Breast epithelium (tissue), 4 donors: ENCODE measurements around the gene DBP. TPM values are rescaled to one million over a fixed set of nuclear protein-coding genes. Genes with fewer than 3 reads are reported as not detected.

Experiments
- DNase-seq, 2 donors: peaks; one replicate each; pipeline ENCODE4 v3.0.0-alpha.2; 2019; ENCODE audit warnings: low spot score in 2 of 2
- H3K27ac ChIP-seq, 2 donors: fragments of 200-600 bp; sonication (generic) in 1 of 2; one replicate each; pipeline ENCODE4 v1.5.1; 2016 to 2019; ENCODE audit warnings: mild to moderate bottlenecking in 1 of 2
- H3K27me3 ChIP-seq, 2 donors: fragments of 200-600 bp; sonication (generic) in 1 of 2; one replicate each; pipeline versions ENCODE4 v1.5.1 to v1.6.0; 2017 to 2019; ENCODE audit warnings: control low read depth in 1 of 2, mild to moderate bottlenecking in 1 of 2
- H3K36me3 ChIP-seq: fragments of 200-600 bp; one replicate; pipeline ENCODE4 v1.5.1; 2019
- H3K4me1 ChIP-seq, 2 donors: fragments of 200-600 bp; sonication (generic); one replicate each; pipeline ENCODE4 v1.5.1; 2016 to 2019; ENCODE audit warnings: control low read depth in 1 of 2
- H3K4me3 ChIP-seq, 3 donors: fragments of 200-600 bp; sonication (generic); 1 replicate in 2 of 3; 2 replicates in 1 of 3; pipeline ENCODE4 v1.5.1; 2016 to 2019; ENCODE audit warnings: mild to moderate bottlenecking in 3 of 3, moderate library complexity in 2 of 3
- H3K9me3 ChIP-seq, 2 donors: fragments of 200-600 bp; sonication (generic) in 1 of 2; one replicate each; pipeline ENCODE4 v1.5.1; 2016 to 2019; ENCODE audit warnings: control low read depth in 1 of 2
- POLR2A ChIP-seq: fragments of 450-650 bp; IDR thresholded peaks from one replicate; pipeline ENCODE4 v1.6.1; 2016; ENCODE audit warnings: antibody characterized with exemption, mild to moderate bottlenecking, moderate library complexity
- POLR2AphosphoS5 ChIP-seq, 3 donors: sonication (generic); formaldehyde crosslinking; IDR thresholded peaks; one replicate each; pipeline ENCODE4 v1.6.1; 2017; ENCODE audit warnings: antibody characterized with exemption in 3 of 3
- intact Hi-C: fragments of 100-400 bp; cut with DNase I; formaldehyde crosslinking; loops from one replicate; pipeline ENCODE4 v1.15.1; 2023; ENCODE audit warnings: low total_unique reads
- total RNA-seq, 3 donors: library from RNA; depleted of rRNA; stranded (reverse); fragments of >200 nt; gene quantifications; one replicate each; pipeline ENCODE4 v1.1.0, GENCODE V29; 2016
- TF ChIP-seq, protein P1 (sequence below), 3 donors: fragments of 450-650 bp; IDR thresholded peaks; one replicate each; pipeline ENCODE4 v1.5.1; 2016 to 2017; ENCODE audit warnings: antibody characterized with exemption in 3 of 3, mild to moderate bottlenecking in 3 of 3, moderate library complexity in 3 of 3

The DBP gene
- total RNA-seq, 3 donors from 2014 or later, result 3.9 to 10.8 (median 5.0) TPM

DNA sequence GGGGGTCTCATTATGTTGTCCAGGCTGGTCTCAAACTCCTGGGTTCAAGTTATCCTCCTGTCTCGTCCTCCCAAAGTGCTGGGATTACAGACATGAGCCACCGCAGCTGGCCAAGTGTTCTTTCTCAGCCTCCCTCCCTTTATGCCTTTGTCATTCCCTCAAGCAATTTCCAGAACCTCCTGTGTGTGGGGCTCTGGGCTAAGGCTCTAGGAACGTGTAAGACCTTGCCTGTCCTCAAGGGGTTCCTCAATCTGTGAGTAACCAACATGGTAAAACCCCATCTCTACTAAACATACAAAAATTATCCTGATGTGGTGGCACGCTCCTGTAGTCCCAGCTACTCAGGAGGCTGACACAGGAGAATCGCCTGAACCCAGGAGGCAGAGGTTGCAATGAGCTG, 46.2 kb downstream of the DBP start:
- DNase-seq, result no peak
- Histone ChIP-seq H3K4me3 (no peak overlapping the region), H3K27me3 (no peaks in the 10 kb centered on the region), H3K4me1 (no peaks in the 10 kb centered on the region), H3K36me3 (no peaks in the 10 kb centered on the region), H3K9me3 (no peaks in the 10 kb centered on the region), H3K27ac (no peak overlapping the region)
- TF ChIP-seq, protein P1, sequence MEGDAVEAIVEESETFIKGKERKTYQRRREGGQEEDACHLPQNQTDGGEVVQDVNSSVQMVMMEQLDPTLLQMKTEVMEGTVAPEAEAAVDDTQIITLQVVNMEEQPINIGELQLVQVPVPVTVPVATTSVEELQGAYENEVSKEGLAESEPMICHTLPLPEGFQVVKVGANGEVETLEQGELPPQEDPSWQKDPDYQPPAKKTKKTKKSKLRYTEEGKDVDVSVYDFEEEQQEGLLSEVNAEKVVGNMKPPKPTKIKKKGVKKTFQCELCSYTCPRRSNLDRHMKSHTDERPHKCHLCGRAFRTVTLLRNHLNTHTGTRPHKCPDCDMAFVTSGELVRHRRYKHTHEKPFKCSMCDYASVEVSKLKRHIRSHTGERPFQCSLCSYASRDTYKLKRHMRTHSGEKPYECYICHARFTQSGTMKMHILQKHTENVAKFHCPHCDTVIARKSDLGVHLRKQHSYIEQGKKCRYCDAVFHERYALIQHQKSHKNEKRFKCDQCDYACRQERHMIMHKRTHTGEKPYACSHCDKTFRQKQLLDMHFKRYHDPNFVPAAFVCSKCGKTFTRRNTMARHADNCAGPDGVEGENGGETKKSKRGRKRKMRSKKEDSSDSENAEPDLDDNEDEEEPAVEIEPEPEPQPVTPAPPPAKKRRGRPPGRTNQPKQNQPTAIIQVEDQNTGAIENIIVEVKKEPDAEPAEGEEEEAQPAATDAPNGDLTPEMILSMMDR (IDR thresholded peaks at IDR 0.05), result no peak
- TF ChIP-seq POLR2A, result no peak
- TF ChIP-seq POLR2AphosphoS5 (IDR thresholded peaks at IDR 0.05), result no peak
- intact Hi-C loops, result no loop called here

DNA sequence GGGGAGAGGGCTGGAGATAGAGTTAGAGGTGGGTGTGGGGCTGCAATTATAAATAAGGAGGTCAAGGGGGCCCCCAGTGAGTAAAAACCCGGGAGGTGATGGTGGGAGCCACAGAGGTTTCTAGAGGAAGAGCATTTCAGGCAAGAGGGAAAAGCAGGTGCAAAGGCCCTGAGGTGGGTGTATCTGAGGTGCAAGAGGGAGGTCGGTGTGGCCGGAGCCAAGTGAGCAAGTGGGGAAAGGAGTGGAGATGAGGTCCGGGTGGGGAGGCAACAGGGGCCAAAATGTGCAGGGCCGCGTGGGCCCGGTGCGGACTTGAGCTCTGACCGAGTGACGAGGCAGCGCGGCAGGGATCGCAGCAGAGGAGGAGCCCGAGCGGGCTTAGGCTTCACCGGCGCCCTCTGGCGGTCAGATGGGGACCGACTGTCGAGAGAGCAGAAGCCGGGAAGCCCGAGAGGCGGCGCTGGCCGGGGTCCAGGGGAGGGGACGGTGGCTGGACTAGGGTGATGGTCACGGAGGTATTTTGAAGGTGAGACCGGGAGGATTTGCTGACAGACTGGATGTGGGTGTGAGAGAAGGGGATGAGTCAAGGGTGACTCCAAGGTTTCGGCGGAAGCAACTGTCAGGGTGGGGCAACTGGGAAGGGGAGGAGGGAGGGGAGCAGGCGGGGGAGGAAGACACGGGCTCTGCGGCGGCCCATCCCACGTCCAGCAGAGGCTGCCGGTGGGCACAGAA, 48.3 kb downstream of the DBP start:
- Histone ChIP-seq H3K27me3 (no peaks in the 10 kb centered on the region), H3K36me3 (no peaks in the 10 kb centered on the region), H3K27ac (peak overlapping the region; percentile 2 to 10), H3K9me3 (no peaks in the 10 kb centered on the region), H3K4me3 (peak overlapping the region; percentile 26 to 60 (median 42)), H3K4me1 (no peaks in the 10 kb centered on the region)
- TF ChIP-seq POLR2A (no peak), POLR2AphosphoS5 (IDR thresholded peaks at IDR 0.05) (peak; percentile 21 to 42 (median 41))
- TF ChIP-seq, protein P1 (IDR thresholded peaks at IDR 0.05), result peak; percentile 84 to 94 (median 93)
- peak; percentile 76 to 86 for DNase-seq
- intact Hi-C loops, result no loop called here

DNA sequence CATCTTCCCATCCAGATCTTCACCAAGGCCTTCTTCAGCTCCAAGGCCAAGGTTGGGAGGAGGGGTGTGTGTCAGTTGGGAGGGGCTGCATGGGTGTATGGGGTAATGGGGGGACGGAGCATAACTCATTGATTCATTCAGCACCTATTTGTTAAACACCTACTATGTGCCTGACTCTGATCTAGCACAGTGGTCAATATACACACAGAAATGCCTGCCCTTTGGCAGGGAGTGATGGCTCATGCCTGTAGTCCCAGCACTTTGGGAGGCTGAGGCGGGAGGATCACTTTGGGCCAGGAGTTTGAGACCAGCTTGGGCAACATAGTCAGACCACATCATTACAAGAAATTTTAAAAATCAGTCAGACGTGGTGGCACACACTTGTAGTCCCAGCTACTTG, 49.8 kb downstream of the DBP start:
- TF ChIP-seq, protein P1 (IDR thresholded peaks at IDR 0.05), result no peak
- no peak for TF ChIP-seq POLR2AphosphoS5 (IDR thresholded peaks at IDR 0.05)
- TF ChIP-seq POLR2A, result no peak
- Histone ChIP-seq H3K27ac (no peak overlapping the region), H3K4me1 (no peaks in the 10 kb centered on the region), H3K4me3 (no peak overlapping the region), H3K27me3 (no peaks in the 10 kb centered on the region), H3K9me3 (no peaks in the 10 kb centered on the region), H3K36me3 (no peaks in the 10 kb centered on the region)
- intact Hi-C loops, result no loop called here
- DNase-seq, result no peak

DNA sequence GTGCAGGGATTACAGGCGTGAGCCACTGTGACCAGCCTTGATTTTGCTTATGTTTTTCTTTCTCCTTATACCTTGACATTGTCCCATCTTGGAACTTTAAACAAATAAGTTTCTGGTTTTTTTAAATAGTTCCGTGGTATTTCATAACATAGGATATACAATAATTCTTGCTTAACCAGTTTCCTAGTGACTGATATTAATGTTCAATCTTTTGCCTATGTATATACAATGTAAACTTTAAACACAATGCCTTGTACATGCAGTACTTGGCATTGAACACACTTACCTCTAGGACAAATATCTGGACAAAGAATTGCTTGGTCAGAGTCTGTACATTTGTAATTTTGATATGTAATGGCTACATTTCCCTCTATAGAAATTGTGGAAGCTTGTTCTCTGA, 55.0 kb downstream of the DBP start:
- Histone ChIP-seq H3K36me3 (no peaks in the 10 kb centered on the region), H3K9me3 (no peaks in the 10 kb centered on the region), H3K4me1 (no peaks in the 10 kb centered on the region), H3K27me3 (no peaks in the 10 kb centered on the region), H3K27ac (no peak overlapping the region), H3K4me3 (no peak overlapping the region)
- DNase-seq, result no peak
- intact Hi-C loops, result no loop called here
- no peak for TF ChIP-seq POLR2AphosphoS5 (IDR thresholded peaks at IDR 0.05)
- TF ChIP-seq POLR2A, result no peak
- TF ChIP-seq, protein P1 (IDR thresholded peaks at IDR 0.05), result no peak

Other genes starting within 250 kb of the DBP start
- 10 to 100 TPM; 66.2 to 85.0 (median 68.5) TPM for gene KDELR1, start 245.8 kb downstream of the DBP start, total RNA-seq
- gene GRIN2D, start 243.7 kb downstream of the DBP start, total RNA-seq, result under 1 TPM in 2 of 3 donors, not detected in 1; 0.32 to 0.33 TPM
- gene GRWD1, start 191.4 kb downstream of the DBP start, total RNA-seq, result 10 to 100 TPM; 25.0 to 35.4 (median 30.1) TPM
- 1 to 10 TPM in 2 of 3 donors, under 1 TPM in 1; 0.80 to 1.6 (median 1.0) TPM for gene KCNJ14, start 181.8 kb downstream of the DBP start, total RNA-seq
- 10 to 100 TPM; 42.2 to 74.7 (median 70.4) TPM for gene CYTH2, start 168.0 kb downstream of the DBP start, total RNA-seq
- 1 to 10 TPM in 2 of 3 donors, not detected in 1; 1.3 to 2.9 TPM for gene LMTK3, start 125.5 kb downstream of the DBP start, total RNA-seq
- 1 to 10 TPM in 2 of 3 donors, not detected in 1; 5.6 to 7.5 TPM for gene SULT2B1, start 85.2 kb downstream of the DBP start, total RNA-seq
- not detected for gene SPACA4, start 30.6 kb downstream of the DBP start, total RNA-seq
- 1 to 10 TPM in 2 of 3 donors, not detected in 1; 3.3 to 5.6 TPM for gene FAM83E, start 22.3 kb downstream of the DBP start, total RNA-seq
- 1,000 to 10,000 TPM; 1,880 to 2,937 (median 2,507) TPM for gene RPL18, start 18.2 kb downstream of the DBP start, total RNA-seq
- gene SPHK2, start 17.9 kb downstream of the DBP start, total RNA-seq, result 10 to 100 TPM in 2 of 3 donors, 1 to 10 TPM in 1; 7.4 to 10.8 (median 10.5) TPM
- gene CA11, start 8.8 kb upstream of the DBP start, total RNA-seq, result 10 to 100 TPM in 1 of 3 donors, 1 to 10 TPM in 2; 2.2 to 14.2 (median 9.8) TPM
- gene NTN5, start 35.6 kb upstream of the DBP start, total RNA-seq, result 1 to 10 TPM in 2 of 3 donors, under 1 TPM in 1; 0.64 to 2.9 (median 2.6) TPM
- gene FUT2, start 58.6 kb upstream of the DBP start, total RNA-seq, result 1 to 10 TPM in 2 of 3 donors, not detected in 1; 2.6 to 5.9 TPM
- gene MAMSTR, start 82.3 kb upstream of the DBP start, total RNA-seq, result 1 to 10 TPM in 2 of 3 donors, under 1 TPM in 1; 0.32 to 1.9 (median 1.3) TPM
- 10 to 100 TPM in 2 of 3 donors, 1 to 10 TPM in 1; 7.7 to 28.2 (median 10.7) TPM for gene RASIP1, start 103.2 kb upstream of the DBP start, total RNA-seq
- under 1 TPM in 1 of 3 donors, not detected in 2; 0.29 TPM for gene IZUMO1, start 109.5 kb upstream of the DBP start, total RNA-seq
- 1 to 10 TPM in 2 of 3 donors, under 1 TPM in 1; 0.48 to 6.2 (median 3.1) TPM for gene FUT1, start 115.3 kb upstream of the DBP start, total RNA-seq
- gene FGF21, start 118.1 kb upstream of the DBP start, total RNA-seq, result not detected
- gene BCAT2, start 173.7 kb upstream of the DBP start, total RNA-seq, result 10 to 100 TPM; 26.9 to 49.0 (median 28.8) TPM
- 10 to 100 TPM; 13.1 to 18.6 (median 14.6) TPM for gene HSD17B14, start 199.1 kb upstream of the DBP start, total RNA-seq
- 10 to 100 TPM in 2 of 3 donors, 1 to 10 TPM in 1; 6.4 to 25.6 (median 22.4) TPM for gene PLEKHA4, start 231.2 kb upstream of the DBP start, total RNA-seq
- gene PPP1R15A, start 235.0 kb upstream of the DBP start, total RNA-seq, result 10 to 100 TPM; 59.6 to 74.2 (median 65.4) TPM